HCEC 1CT (cell line): ENCODE measurements around the gene DIP2B.
"Not testable (repeated sequence)": the region's sequence is repeated elsewhere in the genome, so short reads cannot be mapped to it uniquely, and the experiment has no call there.

ENCODE experiments used
- DNase-seq: peaks from one replicate; pipeline ENCODE4 v3.0.0-alpha.2; 2017

DIP2B gene

GRCh38 chr12:50734409-50735263, 229.9 kb downstream of the DIP2B start:
- peak; percentile 35 for DNase-seq

DNA sequence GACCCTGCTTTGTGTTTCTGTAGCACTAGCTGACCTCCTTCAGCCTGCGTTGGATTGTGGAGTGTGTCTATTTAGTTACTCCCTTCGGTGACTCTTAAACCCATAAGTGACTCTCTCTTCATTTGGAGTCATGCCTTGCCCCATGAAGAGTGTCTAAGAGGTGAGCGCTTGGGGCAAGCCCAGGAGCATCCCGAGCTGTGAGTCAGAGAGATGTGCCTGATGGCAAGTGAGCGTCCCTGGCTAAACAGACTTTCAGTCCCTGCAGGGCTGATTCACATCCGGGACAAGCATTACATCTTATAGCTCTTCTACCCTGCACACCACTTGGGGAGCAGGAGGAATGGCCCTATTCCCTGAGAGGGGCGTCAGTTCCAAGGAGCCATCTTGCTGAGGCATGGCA, 234.8 kb downstream of the DIP2B start:
- DNase-seq: peak; percentile 38

GRCh38 chr12:50740307-50740706, 235.5 kb downstream of the DIP2B start:
- peak; percentile 8 for DNase-seq

DNA sequence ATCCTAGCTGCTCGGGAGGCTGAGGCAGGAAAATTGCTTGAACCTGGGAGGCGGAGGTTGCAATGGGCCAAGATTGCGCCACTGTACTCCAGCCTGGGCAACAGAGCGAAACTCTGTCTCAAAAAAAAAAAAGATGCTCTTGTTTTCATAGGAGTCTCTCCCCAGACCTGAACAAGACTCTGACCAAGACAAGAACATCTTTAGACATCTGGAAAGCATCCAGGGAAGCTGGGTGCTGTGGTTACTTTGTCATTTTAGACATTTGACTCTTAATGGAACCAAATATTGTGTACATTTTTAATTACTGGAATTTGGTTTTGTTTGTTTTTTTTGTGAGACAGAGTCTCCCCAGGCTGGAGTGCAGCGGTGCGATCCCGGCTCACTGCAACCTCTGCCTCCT, 238.0 kb downstream of the DIP2B start:
- DNase-seq: no peak

- no peak for DNase-seq
Measured at GRCh38 chr12:50745861-50746260, 241.1 kb downstream of the DIP2B start.

- DNase-seq: no peak
Measured at GRCh38 chr12:50746431-50746830, 241.6 kb downstream of the DIP2B start.

DNA sequence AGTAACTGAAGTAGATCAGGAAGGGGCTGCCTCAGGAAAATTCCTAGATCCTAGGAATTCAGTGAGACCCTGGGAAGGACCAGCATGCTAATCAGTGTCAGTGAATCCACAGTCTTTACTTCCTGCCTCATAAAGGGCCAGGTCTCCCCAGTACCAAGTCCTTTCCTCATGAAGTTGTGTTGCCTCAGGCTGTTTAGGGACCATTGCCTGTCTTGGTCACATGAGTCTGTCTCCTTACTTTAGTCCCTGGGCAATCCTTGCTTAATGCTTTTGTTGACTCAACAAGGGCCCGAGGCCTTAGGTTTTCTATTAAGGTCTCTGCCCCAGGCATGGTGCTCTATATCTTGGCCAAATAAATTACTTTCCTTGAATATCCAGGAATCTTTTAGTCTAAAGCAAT, 243.0 kb downstream of the DIP2B start:
- no peak for DNase-seq

DNA sequence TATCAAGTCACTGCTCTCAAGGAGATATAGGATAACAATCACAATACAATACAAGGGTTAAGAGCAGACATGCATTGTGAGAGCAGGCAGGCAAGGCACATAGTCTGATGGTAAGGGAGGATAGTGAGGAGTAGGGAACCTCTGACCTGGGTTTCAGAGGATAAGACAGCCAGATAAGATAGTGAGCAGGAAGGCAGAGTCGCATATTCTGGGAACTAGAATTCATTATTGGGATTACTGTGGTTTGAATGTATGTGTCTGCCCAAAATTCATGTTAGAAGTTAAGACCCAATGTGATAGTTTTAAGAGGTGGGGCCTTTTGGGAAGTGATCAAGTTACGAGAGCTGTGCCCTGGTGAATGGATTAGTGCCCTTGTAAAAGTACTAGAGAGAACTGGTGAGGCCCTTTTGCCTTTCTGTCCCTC, 244.7 kb downstream of the DIP2B start:
- no peak for DNase-seq

- no peak for DNase-seq
Measured at GRCh38 chr12:50750366-50750765, 245.6 kb downstream of the DIP2B start.

GRCh38 chr12:50751948-50752721, 247.3 kb downstream of the DIP2B start:
- DNase-seq: no peak

DNA sequence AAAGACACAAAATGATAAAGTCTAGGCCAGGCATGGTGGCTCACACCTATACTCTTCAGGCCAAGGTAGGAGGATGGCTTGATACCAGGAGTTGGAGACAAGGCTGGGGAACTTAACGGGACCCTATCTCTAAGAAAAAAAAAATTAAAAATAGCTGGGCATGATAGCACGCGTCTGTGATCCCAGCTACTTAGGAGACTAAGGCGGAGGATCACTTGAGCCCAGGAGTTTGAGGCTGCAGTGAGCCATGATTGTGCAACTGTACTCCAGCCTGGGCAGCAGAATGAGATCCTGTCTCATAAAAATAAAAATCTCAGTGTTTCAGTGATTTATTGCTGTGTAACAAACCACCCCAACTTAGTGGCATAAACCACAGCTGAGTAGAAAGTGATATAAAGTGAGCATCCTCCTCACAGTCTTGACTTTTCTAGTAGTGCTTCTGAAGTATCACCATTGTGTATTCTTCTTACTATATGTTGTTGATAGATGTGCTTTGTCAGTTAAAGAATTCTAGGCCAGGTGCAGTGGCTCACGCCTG, 248.5 kb downstream of the DIP2B start:
- no peak for DNase-seq

- DNase-seq: peak; percentile 93
Measured at GRCh38 chr12:50763639-50764285, 259.0 kb downstream of the DIP2B start, which contains the start of gene ATF1. ATF1 (plus strand) TSS chr12:50764101; CDS start chr12:50780146, 16,045 bp downstream.

GRCh38 chr12:50764286-50765094, 259.7 kb downstream of the DIP2B start:
- peak; percentile 56 for DNase-seq

- peak; percentile 49 for DNase-seq
Measured at GRCh38 chr12:50765095-50765911, 260.5 kb downstream of the DIP2B start.

- DNase-seq: no peak
Measured at GRCh38 chr12:50768391-50768790, 263.6 kb downstream of the DIP2B start.

- not testable (repeated sequence) for DNase-seq
Measured at GRCh38 chr12:50768813-50769212, 264.0 kb downstream of the DIP2B start.

DNA sequence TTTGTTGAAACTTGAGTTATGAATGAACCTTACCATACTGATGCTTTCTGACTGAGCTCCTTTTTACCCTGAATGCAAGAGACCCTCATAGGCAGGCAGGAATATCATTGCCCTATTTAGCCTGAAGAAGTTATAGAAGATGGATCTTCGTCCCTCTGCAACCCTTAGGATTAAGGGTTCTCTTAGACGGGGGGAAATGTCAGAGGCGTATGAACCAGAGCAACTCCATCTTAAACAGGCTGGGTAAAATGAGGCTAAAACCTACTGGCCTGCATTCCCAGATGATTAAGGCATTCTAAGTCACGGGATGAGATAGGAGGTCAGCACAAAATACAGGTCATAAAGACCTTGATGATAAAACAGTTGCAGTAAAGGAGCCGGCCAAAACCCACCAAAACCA, 266.6 kb downstream of the DIP2B start:
- no peak for DNase-seq

- DNase-seq: no peak
Measured at GRCh38 chr12:50772470-50772869, 267.7 kb downstream of the DIP2B start.

DNA sequence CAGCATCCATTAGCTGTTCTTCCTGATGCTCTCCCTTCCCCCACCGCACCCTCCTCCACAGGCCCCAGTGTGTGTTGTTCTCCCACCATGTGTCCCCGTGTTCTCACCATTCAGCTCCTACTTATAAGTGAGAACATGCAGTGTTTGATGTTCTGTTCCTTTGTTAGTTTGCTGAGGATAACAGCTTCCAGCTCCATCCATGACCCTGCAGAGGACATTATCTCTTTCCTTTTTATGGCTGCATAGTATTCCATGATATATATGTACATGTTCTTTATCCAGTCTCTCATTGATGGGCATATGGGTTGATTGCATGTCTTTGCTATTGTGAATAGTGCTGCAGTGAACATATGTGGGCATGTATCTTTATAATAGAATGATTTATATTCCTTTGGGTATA, 268.1 kb downstream of the DIP2B start:
- no peak for DNase-seq

DNA sequence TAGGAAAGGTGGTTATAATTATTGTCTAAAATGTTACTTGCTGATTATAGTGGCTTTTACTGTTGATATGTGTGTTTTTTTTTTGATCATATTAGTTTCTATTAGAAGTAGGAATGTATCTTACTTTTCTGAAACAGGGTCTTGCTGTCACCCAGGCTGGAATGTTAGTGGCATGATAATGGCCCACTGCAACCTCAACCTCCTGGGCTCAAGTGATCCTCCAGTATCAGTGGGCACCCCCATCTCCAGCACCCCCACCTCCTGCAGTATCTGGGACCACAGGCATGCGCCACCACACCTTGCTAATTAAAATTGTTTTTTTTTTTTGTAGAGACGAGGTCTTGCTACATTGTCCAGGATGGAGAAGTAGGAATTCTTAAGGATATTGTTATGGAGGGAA, 270.5 kb downstream of the DIP2B start:
- DNase-seq: no peak
